Measurements from ENCODE around the gene ICE2. TPM values are rescaled to one million over a fixed set of nuclear protein-coding genes. Genes with fewer than 3 reads are reported as not detected.

The ICE2 gene
- total and polyA plus RNA-seq, 11 donors: 8.4 to 28.8 (median 21.6) TPM

GRCh38 chr15:60389261-60390077 lies 89.5 kb downstream of the ICE2 start:
- no peaks in the 10 kb centered on the region for H3K27me3 ChIP-seq
- peaks cover 14 to 100% (median 56%) of the 10 kb centered on the region in 12 donors for H3K4me1 ChIP-seq
- ATAC-seq (no peak), DNase-seq (no peak)
- TF ChIP-seq POLR2A (IDR thresholded peaks at IDR 0.05) (no peak), CTCF (IDR thresholded peaks at IDR 0.05) (no peak)
- intact Hi-C loops (cut with DNase I): loop anchor here in 1 of 10 donors (5.0 kb wide), 1 partner anchor 32 kb away; no protein-coding TSS in a partner anchor
- peak overlapping the region in 2 of 12 donors; percentile 8 to 97 for H3K27ac ChIP-seq
- peaks cover 0 to 65% (median 8%) of the 10 kb centered on the region in 9 donors for H3K36me3 ChIP-seq
- H3K4me3 ChIP-seq: peak overlapping the region in 5 of 12 donors; percentile 2 to 24 (median 7)
- WGBS, 4 donors: 38 to 41% (median 39%) methylated on average over 8 of the region's 8 CpGs
- no peaks in the 10 kb centered on the region for H3K9me3 ChIP-seq

GRCh38 chr15:60387321-60387720 lies 91.6 kb downstream of the ICE2 start:
- Histone ChIP-seq H3K4me3 (no peak overlapping the region), H3K36me3 (peaks cover 0 to 73% (median 20%) of the 10 kb centered on the region in 9 donors), H3K4me1 (peaks cover 7 to 99% (median 49%) of the 10 kb centered on the region in 12 donors), H3K27me3 (no peaks in the 10 kb centered on the region), H3K9me3 (no peaks in the 10 kb centered on the region), H3K27ac (no peak overlapping the region)
- TF ChIP-seq POLR2A (IDR thresholded peaks at IDR 0.05) (no peak), CTCF (IDR thresholded peaks at IDR 0.05) (no peak)
- ATAC-seq: no peak
- WGBS, 4 donors: 80 to 96% (median 92%) methylated on average over 1 of the region's 1 CpG
- intact Hi-C loops (cut with DNase I): no loop called here
- no peak for DNase-seq

- TF ChIP-seq POLR2A (IDR thresholded peaks at IDR 0.05): no peak
- TF ChIP-seq CTCF (IDR thresholded peaks at IDR 0.05): no peak
- Histone ChIP-seq H3K9me3 (no peaks in the 10 kb centered on the region), H3K27ac (no peak overlapping the region), H3K4me3 (no peak overlapping the region), H3K36me3 (peaks cover 0 to 74% (median 26%) of the 10 kb centered on the region in 9 donors), H3K27me3 (no peaks in the 10 kb centered on the region), H3K4me1 (peaks cover 6 to 96% (median 44%) of the 10 kb centered on the region in 12 donors)
- DNase-seq (no peak), ATAC-seq (no peak)
- 73 to 85% (median 76%) methylated on average over 4 of the region's 4 CpGs for WGBS, 4 donors
- intact Hi-C loops (cut with DNase I): no loop called here
Observed at GRCh38 chr15:60386615-60387014, 92.3 kb downstream of the ICE2 start.
